Measurements from ENCODE around the gene NMUR2.

Gene NMUR2

DNA sequence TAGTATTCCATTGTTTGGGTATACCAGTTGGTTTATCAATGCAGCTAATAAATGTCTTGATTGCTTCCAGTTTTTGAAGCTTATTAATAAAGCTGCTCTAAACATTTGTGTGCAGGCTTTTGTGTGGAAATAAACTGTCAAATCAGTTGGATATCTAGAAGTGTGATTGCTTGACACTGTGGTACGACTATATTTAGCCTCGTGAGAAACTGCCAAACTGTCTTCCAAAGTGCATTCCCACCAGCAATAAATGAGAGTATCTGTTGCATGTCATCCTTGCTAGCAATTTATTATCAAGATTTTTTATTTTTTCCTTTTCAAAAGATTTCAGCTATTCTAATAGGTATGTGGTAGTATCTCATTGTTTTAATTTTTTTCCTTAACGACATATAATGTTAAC lies 37.5 kb downstream of the NMUR2 start:
- DNase-seq (ENCODE audit: low spot score): no peak

DNA sequence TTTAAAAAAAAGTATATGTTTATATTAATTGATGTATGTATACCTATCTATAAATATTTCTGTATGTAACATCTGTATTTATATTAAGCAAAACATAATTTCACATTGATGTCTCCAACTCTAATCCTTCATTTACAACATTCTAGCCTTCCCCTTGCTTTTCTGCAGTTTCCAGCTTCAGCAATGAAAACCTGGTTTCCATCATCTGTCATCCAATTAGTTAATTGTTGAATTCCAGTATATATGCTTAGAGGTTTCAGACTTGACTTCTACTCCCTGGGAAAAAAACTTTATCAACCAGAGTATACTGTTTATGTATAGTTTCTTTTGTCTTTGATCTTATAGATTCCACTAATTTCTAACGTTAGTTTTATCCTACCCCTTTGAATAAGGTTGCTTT lies 38.4 kb downstream of the NMUR2 start:
- no peak for DNase-seq (ENCODE audit: low spot score)

DNA sequence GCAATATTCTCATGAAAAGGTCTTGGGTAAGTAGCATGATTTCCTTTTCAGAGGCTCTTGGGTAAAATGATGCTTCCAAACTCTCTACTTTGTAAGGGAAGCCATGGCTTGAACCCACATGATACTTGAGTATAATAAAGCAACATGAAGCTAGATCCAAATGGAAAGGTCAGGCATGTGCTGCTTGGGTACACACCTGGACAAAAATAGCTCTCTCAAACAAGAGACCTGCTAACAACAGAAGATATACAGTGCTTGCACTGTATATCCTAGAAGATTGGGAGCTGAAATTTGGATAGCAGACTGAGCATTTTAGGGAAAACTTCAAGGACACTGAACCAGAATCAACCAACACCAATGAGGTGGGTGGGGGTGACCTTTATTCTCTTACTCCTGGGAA lies 40.2 kb downstream of the NMUR2 start:
- DNase-seq (ENCODE audit: low spot score): no peak

DNA sequence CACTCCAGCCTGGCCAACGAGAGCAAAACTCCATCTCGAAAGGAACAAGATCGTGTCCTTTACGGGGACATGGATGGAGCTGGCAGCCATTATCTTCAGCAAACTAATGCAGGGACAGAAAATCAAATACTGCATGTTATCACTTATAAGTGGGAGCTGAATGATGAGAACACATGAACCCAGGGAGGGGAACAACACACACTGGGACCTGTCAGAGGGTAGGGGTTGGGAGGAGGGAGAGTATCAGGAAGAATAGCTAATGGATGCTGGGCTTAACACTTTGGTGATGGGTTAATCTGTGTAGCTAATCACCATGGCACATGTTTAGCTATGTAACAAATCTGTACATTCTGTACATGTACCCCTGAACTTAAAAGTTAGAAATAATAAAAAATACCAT lies 40.9 kb downstream of the NMUR2 start:
- no peak for DNase-seq (ENCODE audit: low spot score)

DNA sequence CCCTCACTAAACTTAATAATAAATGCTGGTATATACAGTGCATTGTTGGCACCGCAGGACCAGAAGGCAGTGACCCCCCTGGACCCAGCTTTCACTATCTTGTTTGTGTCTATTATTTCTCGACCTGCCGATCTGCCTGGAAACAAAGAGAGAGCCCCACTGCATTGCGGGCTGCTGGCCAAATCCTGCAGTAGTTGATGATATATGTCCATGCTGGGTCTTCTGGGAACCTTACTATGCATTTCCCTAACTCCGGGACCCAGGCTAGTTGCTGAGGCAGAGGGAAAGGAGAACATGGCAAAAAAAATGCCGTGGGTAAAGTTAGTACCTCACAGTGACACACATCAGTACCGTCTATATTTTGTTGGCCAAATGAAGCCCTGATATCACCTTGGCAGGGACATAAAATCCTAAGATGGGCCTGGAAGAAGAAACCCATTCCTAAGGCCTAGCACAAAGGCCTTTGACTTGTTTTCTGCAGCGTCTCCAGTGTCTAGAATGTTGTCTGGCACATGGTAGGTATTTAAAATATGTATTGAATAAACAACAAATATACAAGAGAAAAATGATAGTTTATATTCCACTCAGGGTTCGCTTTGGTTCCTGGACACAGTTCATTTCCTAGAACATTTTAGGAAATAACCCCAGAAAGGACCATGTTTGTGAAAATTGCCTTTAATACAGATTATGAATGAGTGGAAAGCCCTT lies 46.1 kb downstream of the NMUR2 start:
- DNase-seq (ENCODE audit: low spot score): no peak

DNA sequence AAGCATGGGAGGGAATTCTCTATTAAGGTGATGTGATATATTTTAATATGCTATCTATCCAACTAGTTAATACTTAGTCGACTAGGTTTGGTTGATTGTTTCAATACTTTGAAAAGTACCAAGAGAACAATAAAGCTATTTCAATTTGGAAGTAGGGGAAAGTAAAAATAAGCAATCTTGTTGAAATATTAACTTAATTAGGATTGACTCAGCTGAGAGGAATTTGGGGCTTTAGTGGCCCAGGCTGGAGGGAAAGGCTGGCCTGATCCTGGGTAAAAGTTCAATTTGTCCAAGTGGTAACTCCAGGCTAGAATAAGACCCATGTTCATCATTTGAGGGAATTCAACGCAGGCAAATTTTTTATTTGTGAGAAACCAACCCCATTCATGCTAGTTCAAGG lies 48.6 kb downstream of the NMUR2 start:
- no peak for DNase-seq (ENCODE audit: low spot score)

DNA sequence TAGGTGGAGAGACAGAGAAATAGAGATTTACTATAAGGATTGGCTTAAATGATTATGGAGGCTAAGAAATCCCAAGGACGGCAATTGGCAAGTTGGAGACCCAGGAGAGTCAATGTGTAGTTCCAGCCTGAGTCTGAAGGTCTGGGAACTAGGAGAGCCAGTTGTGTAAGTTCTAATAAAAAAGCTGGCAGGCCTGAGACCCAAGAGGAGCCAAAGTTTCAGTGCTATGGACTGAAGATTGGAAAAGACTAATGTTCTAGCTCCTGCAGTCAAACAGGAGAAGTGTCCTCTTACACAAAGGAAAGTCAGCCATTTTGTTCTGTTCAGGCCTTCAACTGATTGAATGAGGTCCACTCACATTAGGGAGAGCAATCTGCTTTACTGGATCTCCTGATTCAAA lies 50.0 kb downstream of the NMUR2 start:
- no peak for DNase-seq (ENCODE audit: low spot score)

DNA sequence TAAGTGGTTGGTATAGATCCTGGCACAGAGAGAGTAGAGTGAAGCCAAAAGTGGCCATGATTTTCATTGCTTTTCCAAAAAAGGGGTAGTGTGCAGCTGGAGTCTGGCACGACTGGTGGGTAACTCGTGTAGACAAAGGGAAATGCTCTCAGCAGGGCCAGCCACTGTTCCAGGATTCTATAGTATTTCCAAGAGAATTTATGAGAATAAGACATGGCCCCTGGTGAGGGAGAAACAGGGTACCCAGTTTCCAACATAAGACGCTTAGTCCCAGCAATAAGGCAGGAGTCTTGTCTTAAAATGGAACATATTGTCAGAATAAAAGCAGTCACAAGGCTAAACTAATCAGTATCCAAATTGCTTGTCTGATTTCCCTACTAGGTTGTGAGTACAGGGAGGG lies 52.1 kb downstream of the NMUR2 start:
- DNase-seq (ENCODE audit: low spot score): no peak

DNA sequence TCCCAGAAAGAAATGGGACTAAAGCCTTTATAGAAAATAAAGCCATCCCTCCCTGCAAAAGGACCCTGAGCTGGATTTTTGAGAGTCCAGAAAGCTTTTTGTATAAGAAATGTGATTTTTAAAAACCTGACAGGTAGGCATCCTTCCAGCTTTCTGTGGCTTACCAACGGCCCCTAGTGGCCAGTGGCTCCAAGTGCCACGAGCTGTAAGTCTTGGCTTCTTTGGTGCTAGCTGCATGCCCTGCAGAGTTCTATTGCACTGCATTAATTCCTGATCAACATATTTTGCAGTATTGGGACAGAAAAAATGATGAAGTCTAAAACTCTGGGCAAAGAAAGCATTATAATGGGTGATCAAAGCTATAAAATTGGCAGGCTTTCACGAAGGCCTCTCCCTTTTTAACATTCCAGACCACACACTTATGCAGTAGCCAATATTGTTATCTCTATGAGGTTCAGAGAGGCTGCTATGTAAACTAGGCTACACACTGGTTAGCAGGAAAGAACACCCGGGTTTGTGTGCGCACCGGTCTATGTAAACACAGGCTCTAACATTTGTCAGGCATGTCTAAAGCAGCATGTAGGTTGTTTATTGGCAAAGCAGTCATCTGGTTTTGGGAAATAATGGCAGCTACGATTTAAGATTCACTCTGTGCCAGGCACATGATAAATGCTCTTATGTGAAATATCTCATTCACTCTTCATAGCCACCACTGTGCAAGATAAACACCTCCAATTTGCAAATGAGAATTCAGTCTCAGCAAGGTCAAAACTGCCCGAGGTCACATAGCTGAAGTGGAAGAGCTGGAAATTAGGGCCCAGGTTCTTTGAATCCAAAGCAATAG lies 55.2 kb downstream of the NMUR2 start:
- DNase-seq (ENCODE audit: low spot score): peak; percentile 16

Data from AG08396 (cell line).